Stimulated activated CD4-positive, alpha-beta T cell treated with anti-CD3 and anti-CD28 coated beads, Interleukin-1b, Interleukin-23, amount 100 ng/mL, for 48 hours (primary cell): Measurements from ENCODE around the gene RSPRY1.
"Not testable (repeated sequence)": the region's sequence is repeated elsewhere in the genome, so short reads cannot be mapped to it uniquely, and the experiment has no call there.

ENCODE experiments used
- DNase-seq: peaks from one replicate; pipeline ENCODE4 v3.0.0-alpha.2; 2020

RSPRY1 gene

DNA sequence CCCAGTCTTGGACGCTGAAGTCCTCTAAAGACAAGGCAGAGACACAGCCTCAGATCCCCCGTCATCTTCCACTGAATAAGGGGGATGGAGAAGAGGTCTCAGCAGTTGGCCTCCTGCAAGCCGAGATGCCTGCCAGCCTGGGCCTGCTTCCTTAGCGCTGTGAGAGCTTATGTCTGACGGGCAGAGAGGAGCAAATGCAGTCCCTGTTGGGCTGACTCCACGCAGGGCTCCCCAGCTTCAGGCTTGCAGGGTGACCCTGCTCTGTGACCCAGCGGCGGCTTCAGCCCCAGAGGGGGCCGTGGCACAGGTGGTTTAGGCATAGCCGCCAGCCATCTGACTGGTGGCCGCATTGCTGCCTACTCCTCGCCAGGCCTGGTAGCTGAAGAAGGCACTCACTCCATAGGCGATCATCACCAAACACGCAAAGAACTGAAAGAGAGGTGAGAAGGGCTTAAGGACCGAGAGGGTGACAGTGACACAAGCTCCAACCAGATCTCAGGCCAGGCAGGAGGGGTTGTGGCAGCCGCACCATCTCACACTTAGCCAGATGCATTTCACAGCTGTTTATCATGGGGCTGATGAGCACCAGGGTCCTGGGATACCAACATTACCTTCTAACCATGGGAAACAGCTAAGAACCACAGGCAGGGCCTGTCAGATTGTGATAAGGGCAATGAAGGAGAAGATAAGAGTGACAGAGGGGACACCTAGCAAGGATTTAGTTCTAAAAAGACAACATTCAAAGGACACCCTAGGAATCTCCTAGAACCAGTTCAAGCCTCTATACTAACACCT is 70.7 kb downstream of the RSPRY1 start:
- no peak for DNase-seq

DNA sequence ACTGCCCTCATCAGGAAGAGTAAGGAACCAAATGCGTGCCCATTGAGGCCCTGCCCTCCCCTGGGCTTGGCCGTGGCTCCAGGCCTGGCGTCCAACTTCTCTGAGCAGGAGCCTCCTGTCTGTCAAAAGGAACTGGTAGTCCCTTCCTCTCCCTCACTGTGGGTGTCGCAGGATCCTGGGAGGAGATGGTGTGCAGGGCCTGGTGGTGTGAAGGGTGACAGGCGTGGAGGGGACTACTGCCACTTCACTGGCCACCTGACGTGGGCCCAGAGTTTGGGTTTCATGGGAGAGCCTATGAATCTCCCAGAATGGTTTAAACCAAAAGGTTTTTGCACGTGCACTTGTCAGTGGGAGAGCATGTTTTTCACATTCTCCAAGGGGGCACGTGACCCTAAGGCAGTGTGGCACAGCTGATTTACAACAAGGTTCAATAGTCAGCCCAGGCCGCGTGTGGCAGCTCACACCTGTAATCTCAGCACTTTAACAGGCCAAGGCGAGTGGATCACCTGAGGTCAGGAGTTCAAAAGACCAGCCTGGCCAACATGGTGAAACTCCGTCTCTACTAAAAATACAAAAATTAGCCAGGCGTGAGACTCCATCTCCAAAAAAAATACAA is 71.4 kb downstream of the RSPRY1 start:
- DNase-seq, result no peak

DNA sequence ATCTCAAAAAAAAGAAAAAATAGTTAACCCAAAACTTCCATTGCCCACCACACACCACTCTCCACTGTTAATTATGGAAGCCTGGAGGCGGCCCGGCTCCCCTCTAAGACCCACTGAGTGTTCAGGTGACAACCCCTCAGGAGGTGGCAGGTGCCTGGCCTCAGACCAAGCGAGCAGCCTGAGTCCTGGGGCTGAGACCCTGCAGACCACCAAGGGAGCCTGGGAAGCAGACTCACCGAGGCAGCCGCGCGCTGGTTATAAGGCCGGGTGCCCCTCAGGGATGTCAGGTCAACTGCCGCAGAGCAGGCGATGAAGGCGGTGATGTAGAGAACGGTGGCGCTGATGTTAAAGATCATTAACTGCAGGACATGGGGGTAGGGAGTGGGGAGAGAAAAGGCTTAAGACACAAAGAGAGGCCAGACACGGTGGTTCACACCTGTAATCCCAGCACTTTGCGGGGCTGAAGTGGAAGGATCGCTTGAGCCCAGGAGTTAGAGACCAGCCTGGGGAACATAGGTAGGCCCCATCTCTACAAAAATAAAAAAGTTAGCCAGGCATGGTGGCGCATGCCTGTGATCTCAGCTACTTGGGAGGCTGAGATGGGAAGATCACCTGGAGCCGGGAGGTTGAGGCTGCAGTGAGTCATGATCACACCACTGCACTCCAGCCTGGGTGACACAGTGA is 72.2 kb downstream of the RSPRY1 start:
- DNase-seq, result no peak

DNA sequence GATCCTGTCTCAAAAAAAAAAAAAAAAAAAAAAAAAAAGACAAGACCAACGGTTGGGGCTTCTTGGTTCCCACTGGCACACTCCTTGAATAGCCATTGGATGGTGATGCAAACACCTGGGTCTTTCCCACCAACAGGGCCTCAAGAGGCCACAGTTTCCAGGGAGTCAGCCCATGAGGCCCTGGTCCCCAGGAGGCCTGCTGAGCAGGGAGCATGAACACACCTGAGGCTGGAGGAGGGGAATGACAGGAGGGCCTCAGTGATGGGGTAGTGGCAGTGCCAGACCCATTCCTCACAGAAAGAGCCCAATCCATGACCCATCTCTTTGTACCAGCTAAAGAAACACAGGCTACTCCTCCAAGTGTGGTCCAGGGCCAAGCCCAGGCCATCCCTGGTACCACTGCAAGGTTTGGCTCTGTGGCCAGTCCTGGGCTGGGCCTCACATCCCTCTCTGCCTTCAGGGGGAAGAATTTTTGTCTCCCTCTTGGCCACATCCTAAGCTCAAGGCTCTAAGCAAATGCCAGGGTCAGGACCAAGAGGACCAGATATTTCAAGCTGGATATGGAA is 72.9 kb downstream of the RSPRY1 start:
- no peak for DNase-seq

DNA sequence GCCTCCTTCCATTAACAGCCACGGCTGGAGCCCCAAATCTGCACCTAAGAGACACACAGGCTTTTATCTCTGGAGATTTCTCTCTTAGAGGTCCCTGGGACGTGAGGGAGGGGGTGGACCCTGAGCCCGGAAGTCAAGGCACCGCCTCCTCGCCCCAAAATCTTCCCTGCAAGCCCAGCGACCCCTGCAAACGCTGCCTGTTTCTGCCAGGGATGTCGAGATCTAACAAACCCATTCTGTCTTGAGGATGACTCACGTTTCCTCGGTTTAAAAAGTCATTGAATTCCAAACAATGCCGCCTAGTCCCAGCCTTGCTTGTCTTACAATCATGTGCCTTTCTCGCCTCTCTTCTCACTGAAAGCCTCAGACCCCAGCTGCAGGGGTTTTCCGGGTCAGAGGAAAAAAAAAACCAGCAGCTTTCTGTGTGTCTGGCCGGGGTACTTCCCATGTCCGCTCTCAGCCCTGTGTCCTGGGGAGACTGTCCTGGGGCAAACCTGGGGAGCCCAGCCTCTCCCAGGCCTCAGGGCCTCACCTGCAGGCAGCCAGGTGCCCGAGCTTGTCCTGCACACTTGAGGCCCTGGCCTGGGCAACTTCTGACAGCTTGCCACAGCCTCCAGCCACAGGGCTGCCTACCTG is 74.3 kb downstream of the RSPRY1 start:
- DNase-seq, result no peak

DNA sequence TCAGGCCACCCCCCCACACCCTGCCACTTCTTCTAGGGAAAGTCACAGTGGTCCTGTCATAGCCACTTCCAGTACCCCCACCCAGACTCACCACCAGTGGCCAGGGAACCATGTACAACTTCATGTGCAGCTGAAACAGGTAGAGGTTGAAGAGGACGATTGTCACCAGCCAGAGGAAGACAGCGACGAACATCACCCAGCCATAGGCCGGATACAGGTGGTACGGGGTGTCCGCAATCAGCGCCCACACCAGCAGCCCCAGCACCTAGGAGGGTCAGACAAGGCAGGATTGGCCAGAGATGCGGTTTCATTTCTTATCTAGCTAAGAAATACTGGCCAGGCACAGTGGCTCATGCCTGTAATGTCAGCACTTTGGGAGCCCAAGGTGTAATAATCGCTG is 75.7 kb downstream of the RSPRY1 start:
- no peak for DNase-seq

DNA sequence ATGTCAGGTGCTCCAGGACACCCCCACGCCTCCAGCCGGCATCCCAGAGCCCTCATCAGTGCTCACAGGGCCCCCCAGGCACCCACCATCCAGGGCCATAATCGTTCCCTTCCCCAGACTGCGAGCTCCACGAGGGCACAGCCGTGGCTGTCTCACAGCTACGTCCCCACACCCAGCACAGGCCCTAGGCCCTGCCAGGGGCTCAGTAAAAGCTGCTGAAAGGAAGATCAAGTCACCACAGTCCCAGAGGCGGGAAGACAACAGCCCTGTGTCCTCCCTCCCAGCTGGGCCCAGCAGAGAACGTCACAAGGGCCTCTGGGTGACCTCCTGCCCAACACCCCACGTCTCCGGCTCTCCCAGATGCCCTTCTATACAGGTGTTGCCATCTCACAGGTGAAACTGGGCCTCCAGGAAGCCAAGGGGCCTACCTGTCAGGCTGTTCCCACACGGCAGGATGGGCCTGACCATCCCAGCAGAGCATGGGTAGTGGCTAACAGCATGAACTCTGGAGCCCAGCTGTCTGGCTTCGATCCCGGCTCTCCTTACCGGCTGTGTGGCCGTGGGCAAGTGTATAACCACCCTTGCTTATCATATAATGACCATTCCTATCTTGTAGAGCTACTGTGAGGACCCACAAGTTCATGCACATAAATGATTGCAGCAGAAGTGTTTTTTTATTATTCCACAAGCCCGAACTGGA is 76.9 kb downstream of the RSPRY1 start:
- DNase-seq, result no peak

DNA sequence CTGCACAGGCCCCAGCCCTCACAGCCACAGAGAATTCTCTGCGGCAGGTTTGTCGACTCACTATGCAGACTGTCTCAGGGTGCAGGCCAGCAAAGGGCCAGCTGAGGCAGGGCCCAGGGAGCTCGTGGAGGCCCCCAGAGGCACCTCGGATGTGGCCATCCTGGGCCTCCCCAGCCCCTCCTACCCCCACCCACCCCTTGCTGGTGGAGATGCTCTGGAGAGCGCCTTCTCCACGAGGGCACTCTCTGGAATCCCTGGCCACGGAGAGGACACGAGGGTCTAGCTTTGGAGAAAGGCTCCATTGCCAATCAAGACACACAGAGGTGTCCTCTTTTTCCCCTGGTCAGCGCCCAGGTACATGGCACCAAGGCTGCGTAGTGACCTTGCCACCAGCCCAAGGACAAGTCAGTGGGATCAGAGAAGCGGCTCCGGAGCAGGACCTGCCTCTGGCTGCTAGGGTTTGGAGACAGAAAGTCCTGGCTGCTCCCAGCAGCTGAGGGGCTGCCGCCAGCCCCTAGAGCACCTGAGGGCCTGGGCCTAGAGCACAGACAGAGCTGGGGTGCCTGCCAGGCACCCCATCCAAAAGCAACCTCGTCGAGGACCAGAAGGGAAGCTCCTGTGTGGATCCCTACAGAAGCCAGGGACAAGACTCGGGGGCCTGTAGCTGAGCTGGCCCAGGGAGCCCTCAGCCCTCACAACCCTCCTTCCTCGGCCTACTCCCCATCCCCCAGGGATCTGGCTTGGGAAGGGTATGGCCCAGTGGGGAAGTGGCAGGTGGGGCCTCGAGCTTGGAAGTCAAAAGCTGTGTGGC is 77.6 kb downstream of the RSPRY1 start:
- DNase-seq, result no peak

DNA sequence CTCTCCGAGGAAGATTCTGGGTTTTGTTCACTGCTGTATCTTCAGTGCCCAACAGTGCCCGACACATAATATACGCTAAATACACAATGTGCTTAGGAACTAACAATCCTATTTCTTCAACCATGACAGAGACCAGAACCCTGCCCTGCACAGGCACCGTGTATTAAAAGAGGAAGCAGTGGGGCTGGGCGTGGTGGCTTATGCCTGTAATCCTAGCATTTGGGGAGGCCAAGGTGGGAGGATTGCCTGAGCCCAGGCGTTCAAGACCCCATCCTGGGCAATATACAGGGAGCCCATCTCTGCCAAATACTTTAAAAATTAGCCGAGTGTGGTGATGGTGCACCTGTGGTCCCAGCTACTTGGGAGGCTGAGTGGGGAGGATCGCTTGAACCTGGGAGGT is 78.3 kb downstream of the RSPRY1 start:
- DNase-seq, result no peak

DNA sequence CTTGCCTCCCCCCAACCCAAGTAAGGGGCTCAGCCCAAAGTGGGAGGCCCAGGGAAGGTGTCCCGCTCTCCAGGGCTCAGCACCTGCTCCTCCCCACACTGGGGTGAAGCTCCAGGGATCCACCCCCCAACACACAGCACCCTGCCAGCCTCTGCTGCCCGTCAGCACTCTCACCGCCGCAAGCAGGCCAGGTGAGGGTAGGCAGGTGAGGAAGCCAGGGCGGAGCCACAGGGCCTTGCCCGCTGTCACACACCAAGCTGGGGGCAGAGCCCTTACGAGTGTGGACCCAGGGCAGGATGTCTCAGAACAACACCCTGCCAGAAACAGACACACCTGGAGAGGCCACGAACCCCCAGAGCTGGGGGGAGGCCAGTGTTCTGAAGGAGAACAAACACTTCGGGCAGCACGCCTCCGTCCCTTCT is 78.8 kb downstream of the RSPRY1 start:
- DNase-seq, result no peak

DNA sequence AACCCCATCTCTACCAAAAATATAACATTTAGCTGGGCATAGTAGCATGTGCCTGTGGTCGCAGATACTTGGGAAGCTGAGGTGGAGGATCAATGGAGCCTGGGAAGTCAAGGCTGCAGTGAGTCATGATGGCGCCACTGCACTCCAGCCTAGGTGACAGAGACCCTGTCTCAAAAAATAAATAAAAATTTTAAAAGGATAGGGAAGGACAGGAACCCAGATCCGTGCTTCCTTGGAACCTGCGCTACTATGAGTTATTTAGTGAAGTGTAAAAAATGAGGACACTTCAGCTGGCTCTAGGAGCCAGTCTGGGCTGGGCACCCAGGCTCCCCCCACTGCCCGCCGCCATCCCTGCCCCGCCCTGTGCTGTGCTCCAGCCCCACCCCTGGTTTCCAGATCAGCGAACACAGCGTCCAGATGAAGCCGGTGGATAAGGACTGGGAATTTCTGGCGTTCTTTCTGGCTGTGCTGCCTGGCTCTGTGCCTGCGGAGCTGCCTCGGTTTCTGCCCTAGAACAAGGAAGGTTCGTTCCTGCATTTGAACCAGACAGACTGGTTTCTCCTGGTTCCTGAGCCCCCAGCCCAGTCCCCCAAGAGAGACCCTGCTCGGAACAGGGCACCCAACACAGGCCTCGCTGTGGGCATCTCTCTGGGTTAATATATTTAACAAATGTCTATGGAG is 79.9 kb downstream of the RSPRY1 start:
- DNase-seq, result no peak

DNA sequence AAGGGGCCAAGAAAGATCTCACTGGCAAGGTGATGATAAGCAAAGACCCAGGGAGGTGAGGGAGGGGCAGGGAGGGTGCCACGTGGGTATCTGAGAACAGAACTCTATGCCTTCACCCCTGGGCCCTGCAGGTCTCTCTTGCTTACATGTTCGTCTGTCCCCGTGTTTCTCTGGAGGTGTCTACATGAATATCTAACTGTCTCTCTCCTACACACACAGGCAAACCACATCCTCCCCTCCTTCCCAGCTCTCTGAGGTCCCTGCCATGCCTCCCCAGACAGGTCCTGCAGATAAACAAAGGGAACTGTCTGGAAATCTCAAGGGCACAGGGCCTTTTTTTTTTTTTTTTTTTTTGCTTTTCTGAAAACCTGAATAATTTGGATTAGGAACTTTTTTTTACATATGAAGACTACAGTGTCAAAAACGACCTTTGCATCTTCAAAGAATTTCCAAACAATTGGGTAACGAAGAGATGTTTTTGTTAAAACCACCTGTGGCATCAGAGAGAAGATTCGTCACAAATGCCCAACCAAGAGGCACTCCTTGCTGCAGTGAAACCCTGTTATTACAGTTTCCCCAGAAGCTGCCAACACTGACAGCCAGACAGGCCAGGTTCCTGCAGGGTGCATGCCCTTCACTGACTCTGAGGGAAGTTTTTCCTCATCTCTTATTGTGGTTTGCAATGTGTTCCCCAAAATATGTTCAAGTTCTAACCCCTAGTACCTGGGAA is 80.6 kb downstream of the RSPRY1 start:
- no peak for DNase-seq

DNA sequence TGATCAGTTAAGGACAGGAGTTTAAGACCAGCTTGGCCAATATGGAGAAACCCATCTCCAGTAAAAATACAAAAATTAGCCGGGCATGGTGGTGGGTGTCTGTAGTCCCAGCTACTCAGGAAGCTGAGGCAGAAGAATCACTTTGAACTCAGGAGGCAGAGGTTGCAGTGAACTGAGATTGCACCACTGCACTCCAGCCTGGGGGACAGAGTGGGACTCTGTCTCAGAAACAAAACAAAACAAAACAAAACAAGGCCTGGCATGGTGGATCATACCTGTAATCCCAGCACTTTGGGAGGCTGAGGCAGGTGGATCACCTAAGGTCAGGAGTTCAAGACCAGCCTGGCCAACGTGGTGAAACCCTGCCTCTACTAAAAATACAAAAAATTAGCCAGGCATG is 81.2 kb downstream of the RSPRY1 start:
- DNase-seq, result not testable (repeated sequence)

DNA sequence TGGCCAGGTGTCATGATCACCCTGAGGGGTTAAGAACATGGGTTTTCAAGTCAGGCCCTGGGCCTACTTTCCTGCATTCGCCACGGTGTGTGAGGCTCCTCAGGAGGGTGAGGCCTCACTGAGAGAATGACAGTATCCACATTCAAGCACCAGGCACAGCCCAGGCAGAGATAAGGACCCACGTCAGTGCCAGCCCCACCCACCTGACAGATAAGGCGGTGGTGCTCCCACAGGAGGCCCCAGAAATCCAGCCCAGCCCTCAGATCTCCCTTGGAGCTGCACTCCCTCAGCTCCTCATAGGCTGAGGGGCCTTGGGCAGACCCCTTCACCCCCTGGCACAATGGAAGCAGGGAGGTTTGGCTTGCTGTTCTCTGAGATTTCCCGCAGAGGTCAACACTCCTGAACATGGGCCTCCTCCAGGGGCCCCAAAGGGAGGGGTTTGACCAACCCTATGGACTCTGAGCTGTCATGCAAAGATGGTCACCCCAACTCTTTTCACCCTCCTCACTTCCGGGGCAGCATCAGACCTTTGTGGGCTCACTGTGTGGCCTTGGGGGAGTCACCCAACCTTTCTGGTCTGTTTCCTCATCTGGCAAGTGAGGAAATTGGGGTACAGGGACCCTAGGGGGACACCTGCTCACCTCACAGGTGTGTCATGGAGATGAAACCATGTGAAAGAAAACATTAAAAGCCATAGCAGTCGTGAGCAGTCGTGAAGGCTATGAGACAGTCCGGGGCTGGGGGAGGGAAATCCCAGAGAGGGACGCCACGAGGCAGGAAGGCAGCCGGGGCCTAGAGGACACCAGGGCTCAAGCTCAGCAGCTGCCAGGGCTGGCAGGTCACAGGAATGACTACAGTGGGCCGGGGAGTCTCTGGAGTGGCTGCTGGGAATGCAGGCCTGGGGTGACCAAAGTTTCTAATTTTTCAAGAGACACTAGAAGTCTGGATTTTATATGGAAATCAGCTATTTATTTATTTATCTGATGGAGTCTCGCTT is 83.0 kb downstream of the RSPRY1 start:
- DNase-seq, result no peak

DNA sequence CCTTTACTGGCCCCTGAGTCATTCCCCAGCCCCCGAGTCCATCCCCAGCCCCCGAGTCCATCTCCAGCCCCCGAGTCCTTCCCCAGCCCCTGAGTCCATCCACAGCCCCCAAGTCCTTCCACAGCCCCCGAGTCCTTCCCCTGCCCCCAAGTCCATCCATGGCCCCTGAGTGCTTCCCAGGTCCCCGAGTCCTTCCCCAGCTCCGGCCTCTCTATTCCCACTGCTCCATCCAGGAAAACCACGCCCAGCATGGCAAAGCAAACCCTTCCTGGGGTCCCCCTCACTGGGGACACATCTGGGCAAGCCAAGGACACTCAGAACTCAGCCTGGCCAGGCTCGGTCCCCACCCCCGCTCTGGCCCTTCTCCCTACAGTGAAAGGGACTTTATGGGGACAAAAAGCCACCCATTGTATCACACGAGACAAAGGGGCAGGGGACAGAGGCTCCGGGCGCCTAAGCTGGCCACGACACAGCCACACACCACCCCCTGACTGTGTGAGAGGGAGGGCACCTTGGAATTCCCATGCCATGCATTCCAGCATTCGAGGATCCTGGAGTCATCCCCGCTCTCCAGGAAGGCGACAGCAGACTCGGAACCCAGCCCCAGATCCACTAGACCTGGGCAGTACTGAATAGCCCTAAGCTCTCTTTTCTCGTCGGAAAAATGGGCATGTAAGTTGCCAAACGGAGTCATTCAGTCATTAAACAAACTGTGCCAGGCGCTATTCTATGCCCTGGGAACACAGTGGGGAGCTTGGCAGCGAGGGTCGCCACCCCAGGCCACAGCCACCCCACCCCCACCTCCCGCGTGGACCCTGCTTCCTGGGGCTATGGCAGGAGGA is 84.3 kb downstream of the RSPRY1 start:
- DNase-seq, result no peak

DNA sequence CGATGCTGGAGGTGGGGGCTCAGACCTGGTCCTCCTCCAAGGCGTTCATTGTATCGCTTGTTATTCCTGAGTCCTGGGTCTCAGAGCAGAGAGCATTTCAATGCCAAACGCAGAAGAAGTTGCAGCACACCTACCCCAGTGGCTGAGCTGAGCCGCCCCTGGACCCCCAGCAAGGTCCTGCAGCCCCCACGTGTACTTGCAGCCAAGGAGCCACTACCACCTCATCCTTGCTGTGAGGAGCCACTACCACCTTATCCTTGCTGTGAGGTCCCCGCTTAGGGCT is 84.9 kb downstream of the RSPRY1 start:
- DNase-seq, result no peak

DNA sequence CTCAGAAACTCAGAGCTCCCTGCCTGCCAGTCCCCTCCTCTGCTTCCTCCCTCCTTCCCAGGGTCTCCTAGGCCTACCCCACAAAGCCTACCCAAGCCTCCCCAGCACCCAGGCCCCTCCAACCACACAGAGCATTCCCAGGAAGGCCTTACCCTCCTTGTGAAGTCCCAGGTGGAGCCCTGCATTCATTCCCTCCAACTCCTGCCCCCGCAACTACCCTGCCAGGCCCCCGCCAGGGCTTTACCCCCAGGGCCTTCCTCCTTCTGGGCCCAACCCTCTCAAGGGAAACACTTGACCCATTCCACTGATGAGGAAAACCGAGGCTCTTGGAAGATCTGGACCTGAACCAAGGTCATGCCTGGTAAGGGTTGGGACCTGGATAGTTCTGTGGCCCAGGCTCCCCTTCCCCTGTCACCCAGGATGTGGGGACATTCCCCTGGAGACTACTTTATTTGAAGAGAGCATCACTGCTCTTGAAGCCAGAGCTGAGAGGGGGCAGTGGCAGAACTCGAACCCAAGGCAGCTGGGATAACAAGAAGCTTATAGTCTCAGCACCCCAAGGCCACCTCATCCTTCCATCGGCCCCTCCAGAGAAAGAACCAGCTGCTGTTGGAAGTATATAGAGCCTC is 85.9 kb downstream of the RSPRY1 start:
- DNase-seq, result no peak

DNA sequence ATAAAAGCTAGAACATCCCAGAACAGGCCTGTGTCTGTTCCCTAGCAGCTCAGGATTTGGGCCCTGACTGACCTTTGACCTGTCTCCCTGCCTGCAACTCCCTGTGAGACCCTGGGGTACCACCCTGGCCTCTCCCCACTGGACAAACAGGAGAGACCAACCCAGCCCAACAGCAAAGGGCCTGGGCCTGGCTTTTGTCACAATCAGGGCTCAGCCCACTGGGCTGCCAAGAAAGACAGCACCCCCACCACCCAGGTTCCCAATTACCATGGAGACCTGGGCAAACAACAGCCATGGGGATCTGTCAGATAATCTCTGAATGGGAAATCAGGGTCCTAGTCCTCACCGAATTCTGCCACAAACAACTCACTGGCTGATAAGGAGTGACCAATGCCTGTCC is 87.2 kb downstream of the RSPRY1 start:
- DNase-seq, result no peak
